Fibroblast of lung (primary cell): Measurements from ENCODE around the gene ZMYM4.

Experiments
- CTCF ChIP-seq, 2 donors: IDR thresholded peaks in 1 of 2; conservative IDR thresholded peaks in 1 of 2; 1 replicate in 1 of 2; 2 replicates in 1 of 2; pipeline ENCODE4 v1.5.1; 2011 to 2012; ENCODE audit warnings: low read length in 2 of 2, control low read depth in 1 of 2, inconsistent platforms in 1 of 2, low read depth in 1 of 2, mild to moderate bottlenecking in 1 of 2
- EZH2 ChIP-seq: IDR thresholded peaks from 2 replicates; pipeline ENCODE4 v1.5.1; 2012; ENCODE audit warnings: low read length, control low read depth, mild to moderate bottlenecking; ENCODE audit errors: missing control alignments

GRCh38 chr1:35441926-35442579 lies 173.5 kb downstream of the ZMYM4 start:
- TF ChIP-seq CTCF (conservative IDR thresholded peaks at IDR 0.05 in 1 of 2, IDR thresholded peaks at IDR 0.05 in 1 of 2; ENCODE audit: low read depth in 1 of 2, low read length in 2 of 2) (no peak), EZH2 (no peak)
